SHP77 treated with DMSO at 0.1 percent for 48 hours (cell line): Measurements from ENCODE around the gene NUDT19.
"Not testable (repeated sequence)": the region's sequence is repeated elsewhere in the genome, so short reads cannot be mapped to it uniquely, and the experiment has no call there.

Experiments used
- DNase-seq: peaks from one replicate; lab custom pipeline; 2025; lab: John Stamatoyannopoulos, UW

The NUDT19 gene

GRCh38 chr19:32691291-32691951 is at the start of gene NUDT19:
Gene NUDT19 (plus strand): TSS chr19:32691821. CDS start chr19:32691961, 140 bp downstream.
- peak; percentile 88 for DNase-seq

- DNase-seq: no peak
Observed at GRCh38 chr19:32642771-32643170, 48.9 kb upstream of the NUDT19 start.

GRCh38 chr19:32646556-32646955 is 45.1 kb upstream of the NUDT19 start:
- no peak for DNase-seq

- DNase-seq: no peak
Observed at GRCh38 chr19:32647361-32647760, 44.3 kb upstream of the NUDT19 start.

GRCh38 chr19:32649751-32650150 is 41.9 kb upstream of the NUDT19 start:
- DNase-seq: no peak

- DNase-seq: no peak
Observed at GRCh38 chr19:32650671-32651070, 41.0 kb upstream of the NUDT19 start.

GRCh38 chr19:32651729-32652140 is 39.9 kb upstream of the NUDT19 start:
- DNase-seq: no peak

GRCh38 chr19:32652331-32652730 is 39.3 kb upstream of the NUDT19 start:
- DNase-seq: not testable (repeated sequence)

GRCh38 chr19:32652894-32653598 is 38.6 kb upstream of the NUDT19 start:
- DNase-seq: no peak

GRCh38 chr19:32653599-32653915 is 38.1 kb upstream of the NUDT19 start:
- no peak for DNase-seq

GRCh38 chr19:32656379-32656778 is 35.2 kb upstream of the NUDT19 start:
- DNase-seq: not testable (repeated sequence)

GRCh38 chr19:32658075-32658474 is 33.5 kb upstream of the NUDT19 start:
- DNase-seq: no peak

- DNase-seq: no peak
Observed at GRCh38 chr19:32658527-32658926, 33.1 kb upstream of the NUDT19 start.

GRCh38 chr19:32661318-32661717 is 30.3 kb upstream of the NUDT19 start:
- DNase-seq: no peak

GRCh38 chr19:32662186-32662585 is 29.4 kb upstream of the NUDT19 start:
- no peak for DNase-seq

GRCh38 chr19:32666084-32666483 is 25.5 kb upstream of the NUDT19 start:
- no peak for DNase-seq

- DNase-seq: no peak
Observed at GRCh38 chr19:32669310-32669709, 22.3 kb upstream of the NUDT19 start.

GRCh38 chr19:32671883-32672593 is 19.6 kb upstream of the NUDT19 start:
- no peak for DNase-seq

- no peak for DNase-seq
Observed at GRCh38 chr19:32672841-32673240, 18.8 kb upstream of the NUDT19 start.

- DNase-seq: no peak
Observed at GRCh38 chr19:32673573-32673972, 18.0 kb upstream of the NUDT19 start.

GRCh38 chr19:32674153-32674930 is 17.3 kb upstream of the NUDT19 start:
- no peak for DNase-seq
